Lower lobe of right lung (tissue), 2 donors: Measurements from ENCODE around the gene ZNF329. TPM values are rescaled to one million over a fixed set of nuclear protein-coding genes. Genes with fewer than 3 reads are reported as not detected.

Experiments
- ATAC-seq, 2 donors: fragments of 200-7000 bp; cut with Tn5 transposase; one replicate each; pipeline ENCODE4 v1.9.1; 2020 to 2022; ENCODE audit warnings: mild to moderate bottlenecking in 2 of 2, moderate library complexity in 2 of 2
- DNase-seq: peaks from one replicate; pipeline ENCODE4 v3.0.0-alpha.2; 2020
- H3K27ac ChIP-seq: fragments of 200-600 bp; one replicate; pipeline ENCODE4 v1.8.0; 2022
- H3K27me3 ChIP-seq: fragments of 200-600 bp; one replicate; pipeline ENCODE4 v1.8.0; 2022; ENCODE audit warnings: low read depth
- H3K36me3 ChIP-seq: fragments of 200-600 bp; one replicate; pipeline ENCODE4 v1.8.0; 2022; ENCODE audit warnings: mild to moderate bottlenecking
- H3K4me1 ChIP-seq: fragments of 200-600 bp; one replicate; pipeline ENCODE4 v1.8.0; 2022
- H3K4me3 ChIP-seq: fragments of 200-600 bp; one replicate; pipeline ENCODE4 v1.8.0; 2022; ENCODE audit warnings: mild to moderate bottlenecking
- H3K9me3 ChIP-seq: fragments of 200-600 bp; one replicate; pipeline ENCODE4 v1.8.0; 2022
- intact Hi-C: fragments of 100-400 bp; cut with DNase I; formaldehyde crosslinking; loops from one replicate; pipeline ENCODE4 v1.11.0; 2022
- total RNA-seq: library from RNA; stranded (reverse); fragmentation: NEBNext Ultra II Directional; extraction: Animal tissue kit (Norgen Biotek cat#: 25700); gene quantifications from one replicate; pipeline ENCODE4 v1.2.1, GENCODE V29; 2021
- TF ChIP-seq, protein P1 (sequence below): fragments of 200-600 bp; IDR thresholded peaks from one replicate; pipeline ENCODE4 v1.8.0; 2022; ENCODE audit warnings: antibody characterized with exemption, mild to moderate bottlenecking
- donor health status: DM: no; HTN: yes; CAD: no; lungs with severe emphysema.

The ZNF329 gene
- total RNA-seq, 1 donor from 2014 or later, result 5.8 TPM

- no peaks in the 10 kb centered on the region for H3K36me3 ChIP-seq
- H3K27me3 ChIP-seq, result no peaks in the 10 kb centered on the region
- ATAC-seq (no peak), DNase-seq (no peak)
- intact Hi-C loops, result no loop called here
- no peak overlapping the region for H3K4me3 ChIP-seq
- peaks cover 92% of the 10 kb centered on the region for H3K9me3 ChIP-seq
- TF ChIP-seq, protein P1, sequence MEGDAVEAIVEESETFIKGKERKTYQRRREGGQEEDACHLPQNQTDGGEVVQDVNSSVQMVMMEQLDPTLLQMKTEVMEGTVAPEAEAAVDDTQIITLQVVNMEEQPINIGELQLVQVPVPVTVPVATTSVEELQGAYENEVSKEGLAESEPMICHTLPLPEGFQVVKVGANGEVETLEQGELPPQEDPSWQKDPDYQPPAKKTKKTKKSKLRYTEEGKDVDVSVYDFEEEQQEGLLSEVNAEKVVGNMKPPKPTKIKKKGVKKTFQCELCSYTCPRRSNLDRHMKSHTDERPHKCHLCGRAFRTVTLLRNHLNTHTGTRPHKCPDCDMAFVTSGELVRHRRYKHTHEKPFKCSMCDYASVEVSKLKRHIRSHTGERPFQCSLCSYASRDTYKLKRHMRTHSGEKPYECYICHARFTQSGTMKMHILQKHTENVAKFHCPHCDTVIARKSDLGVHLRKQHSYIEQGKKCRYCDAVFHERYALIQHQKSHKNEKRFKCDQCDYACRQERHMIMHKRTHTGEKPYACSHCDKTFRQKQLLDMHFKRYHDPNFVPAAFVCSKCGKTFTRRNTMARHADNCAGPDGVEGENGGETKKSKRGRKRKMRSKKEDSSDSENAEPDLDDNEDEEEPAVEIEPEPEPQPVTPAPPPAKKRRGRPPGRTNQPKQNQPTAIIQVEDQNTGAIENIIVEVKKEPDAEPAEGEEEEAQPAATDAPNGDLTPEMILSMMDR, result no peak
- no peaks in the 10 kb centered on the region for H3K4me1 ChIP-seq
- H3K27ac ChIP-seq, result no peak overlapping the region
These were observed 42.1 kb downstream of the ZNF329 start for GRCh38 chr19:58108546-58108817.

GRCh38 chr19:58107778-58108545 is 42.6 kb downstream of the ZNF329 start:
- TF ChIP-seq, protein P1, result no peak
- no peak for ATAC-seq
- Histone ChIP-seq H3K4me1 (no peaks in the 10 kb centered on the region), H3K27me3 (no peaks in the 10 kb centered on the region), H3K4me3 (no peak overlapping the region), H3K36me3 (no peaks in the 10 kb centered on the region), H3K27ac (no peak overlapping the region), H3K9me3 (peaks cover 94% of the 10 kb centered on the region)
- intact Hi-C loops, result no loop called here
- DNase-seq, result no peak

DNA sequence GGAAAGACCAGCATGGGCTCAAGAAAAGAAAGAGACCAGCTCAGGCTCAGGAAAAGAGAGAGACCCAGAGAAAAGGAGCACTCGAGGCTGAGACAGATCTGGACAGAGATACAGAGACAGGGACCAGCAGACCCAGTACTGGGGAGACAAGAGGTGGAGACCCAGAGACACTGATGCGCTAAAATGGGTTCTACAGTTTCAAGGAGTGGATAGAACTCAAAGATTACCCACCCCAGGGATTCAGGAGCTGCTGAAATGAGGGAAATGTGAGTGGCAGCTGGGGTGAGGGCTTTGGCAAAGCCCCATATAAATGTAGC is 51.9 kb downstream of the ZNF329 start:
- H3K4me1 ChIP-seq, result no peaks in the 10 kb centered on the region
- DNase-seq (no peak), ATAC-seq (no peak)
- intact Hi-C loops, result no loop called here
- H3K27ac ChIP-seq, result peak overlapping the region; percentile 97
- peak overlapping the region; percentile 86 for H3K4me3 ChIP-seq
- no peaks in the 10 kb centered on the region for H3K27me3 ChIP-seq
- H3K9me3 ChIP-seq, result peaks cover 39% of the 10 kb centered on the region
- TF ChIP-seq, protein P1, result no peak
- H3K36me3 ChIP-seq, result no peaks in the 10 kb centered on the region

- Histone ChIP-seq H3K27ac (peak within 1 kb of the TSS; percentile 97), H3K27me3 (no peaks in the 10 kb centered on the region), H3K4me1 (no peaks in the 10 kb centered on the region), H3K9me3 (peaks cover 35% of the 10 kb centered on the region), H3K36me3 (no peaks in the 10 kb centered on the region), H3K4me3 (peak within 1 kb of the TSS; percentile 86)
- ATAC-seq, result peak; percentile 99 to 100
- TF ChIP-seq, protein P1, result no peak
- DNase-seq, result peak; percentile 96
- intact Hi-C loops, result no loop called here
These were observed 52.6 kb downstream of the ZNF329 start, which contains the start of gene ZSCAN18 for GRCh38 chr19:58097781-58098681. Gene ZSCAN18 (minus strand): TSS chr19:58098231. CDS start chr19:58090267, 7,964 bp downstream.

DNA sequence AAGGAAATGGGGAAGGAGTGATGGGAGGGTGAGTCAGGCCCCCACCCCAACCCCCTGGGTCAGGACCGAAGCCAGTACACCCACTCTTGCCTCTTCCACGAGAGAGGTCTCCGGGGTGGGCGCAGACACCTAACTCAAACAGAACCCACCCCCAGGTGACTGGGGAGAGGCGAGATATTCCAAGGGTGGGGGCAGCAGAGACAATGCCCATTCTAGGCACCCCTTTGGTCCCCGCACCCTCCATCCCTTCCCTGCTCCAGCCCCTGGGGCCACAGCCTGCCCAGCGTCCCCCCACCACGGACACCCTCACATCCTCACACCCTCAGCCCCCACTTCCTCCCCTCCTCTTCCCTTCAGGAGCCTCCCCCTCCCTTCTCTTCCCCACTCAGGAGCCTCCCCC is 53.2 kb downstream of the ZNF329 start:
- Histone ChIP-seq H3K36me3 (no peaks in the 10 kb centered on the region), H3K27ac (peak overlapping the region; percentile 97), H3K9me3 (peaks cover 31% of the 10 kb centered on the region), H3K27me3 (no peaks in the 10 kb centered on the region), H3K4me3 (peak overlapping the region; percentile 86), H3K4me1 (no peaks in the 10 kb centered on the region)
- ATAC-seq (no peak), DNase-seq (no peak)
- intact Hi-C loops, result no loop called here
- TF ChIP-seq, protein P1, result no peak
